Mesothelial cell of epicardium (in vitro differentiated cells): ENCODE results near the gene ZNF710. TPM values are rescaled to one million over a fixed set of nuclear protein-coding genes. Genes with fewer than 3 reads are reported as not detected.
"Not testable (repeated sequence)": the region's sequence is repeated elsewhere in the genome, so short reads cannot be mapped to it uniquely, and the experiment has no call there.

Experiments used
- DNase-seq, 2 experiments: peaks; one replicate each; pipeline ENCODE4 v3.0.0; 2021; ENCODE audit warnings: low spot score in 2 of 2; ENCODE audit not compliant: unreplicated experiment in 2 of 2
- H3K27ac Mint-ChIP-seq: 2 replicates; pipeline ENCODE4 v1.8.0; 2021; ENCODE audit warnings: mixed read lengths
- H3K27me3 Mint-ChIP-seq: 2 replicates; pipeline ENCODE4 v1.8.0; 2021; ENCODE audit warnings: low read depth, mixed read lengths
- H3K36me3 Mint-ChIP-seq: 2 replicates; pipeline ENCODE4 v1.8.0; 2021; ENCODE audit warnings: mixed read lengths
- H3K4me1 Mint-ChIP-seq: 2 replicates; pipeline ENCODE4 v1.8.0; 2021; ENCODE audit warnings: mixed read lengths
- H3K4me3 Mint-ChIP-seq: 2 replicates; pipeline ENCODE4 v1.8.0; 2021; ENCODE audit warnings: mild to moderate bottlenecking, moderate library complexity, mixed read lengths
- H3K9me3 Mint-ChIP-seq: 2 replicates; pipeline ENCODE4 v1.8.0; 2021; ENCODE audit warnings: mixed read lengths
- CTCF ChIP-seq: fragments of 200-600 bp; sonication (generic); IDR thresholded peaks from one replicate; pipeline ENCODE4 v1.5.0; 2021; ENCODE audit warnings: antibody characterized with exemption; ENCODE audit not compliant: unreplicated experiment
- total RNA-seq: library from RNA; stranded (reverse); gene quantifications from 3 replicates; pipeline ENCODE4 v1.2.1, GENCODE V29; 2021

ZNF710 gene
- total RNA-seq, 1 donor from 2014 or later: 30.4 TPM

- no peaks in the 10 kb centered on the region for H3K36me3 Mint-ChIP-seq
- peak within 1 kb of the TSS; percentile 85 for H3K4me3 Mint-ChIP-seq
- peaks cover 64% of the 10 kb centered on the region for H3K4me1 Mint-ChIP-seq
- no peaks in the 10 kb centered on the region for H3K9me3 Mint-ChIP-seq
- TF ChIP-seq CTCF: no peak
- DNase-seq: peak; percentile 74 to 85
- H3K27me3 Mint-ChIP-seq: no peaks in the 10 kb centered on the region
- peak within 1 kb of the TSS; percentile 94 for H3K27ac Mint-ChIP-seq
These were observed 101.1 kb downstream of the ZNF710 start, which contains the start of gene IDH2 for GRCh38 chr15:90101969-90102890. Gene IDH2, minus strand, starts transcription at chr15:90102468. Its CDS starts 78 bp downstream, at chr15:90102390.

- no peak for DNase-seq
- H3K36me3 Mint-ChIP-seq: no peaks in the 10 kb centered on the region
- H3K27me3 Mint-ChIP-seq: no peaks in the 10 kb centered on the region
These were observed 102.7 kb downstream of the ZNF710 start for GRCh38 chr15:90103701-90104329.

GRCh38 chr15:90104551-90104950 is 103.4 kb downstream of the ZNF710 start:
- H3K36me3 Mint-ChIP-seq: no peaks in the 10 kb centered on the region
- no peak for DNase-seq
- no peak overlapping the region for H3K27ac Mint-ChIP-seq
- no peaks in the 10 kb centered on the region for H3K27me3 Mint-ChIP-seq
- H3K4me3 Mint-ChIP-seq: no peak overlapping the region
- H3K9me3 Mint-ChIP-seq: no peaks in the 10 kb centered on the region
- H3K4me1 Mint-ChIP-seq: peaks cover 43% of the 10 kb centered on the region
- TF ChIP-seq CTCF: no peak

More at GRCh38 chr15:90103701-90104329, 102.7 kb downstream of the ZNF710 start:
- H3K4me1 Mint-ChIP-seq: peaks cover 50% of the 10 kb centered on the region
- no peak overlapping the region for H3K27ac Mint-ChIP-seq
- no peak for TF ChIP-seq CTCF
- peak overlapping the region; percentile 76 for H3K4me3 Mint-ChIP-seq
- no peaks in the 10 kb centered on the region for H3K9me3 Mint-ChIP-seq

GRCh38 chr15:90105521-90105920 is 104.4 kb downstream of the ZNF710 start:
- no peak for TF ChIP-seq CTCF
- Mint-ChIP-seq H3K27me3 (no peaks in the 10 kb centered on the region), H3K4me1 (peaks cover 33% of the 10 kb centered on the region), H3K4me3 (no peak overlapping the region), H3K9me3 (no peaks in the 10 kb centered on the region), H3K27ac (no peak overlapping the region), H3K36me3 (no peaks in the 10 kb centered on the region)
- DNase-seq: no peak

GRCh38 chr15:90106522-90107117 is 105.5 kb downstream of the ZNF710 start:
- DNase-seq: no peak
- peaks cover 22% of the 10 kb centered on the region for H3K4me1 Mint-ChIP-seq
- H3K27ac Mint-ChIP-seq: peak overlapping the region; percentile 25
- no peaks in the 10 kb centered on the region for H3K27me3 Mint-ChIP-seq
- H3K9me3 Mint-ChIP-seq: no peaks in the 10 kb centered on the region
- TF ChIP-seq CTCF: no peak
- H3K4me3 Mint-ChIP-seq: no peak overlapping the region
- no peaks in the 10 kb centered on the region for H3K36me3 Mint-ChIP-seq

- DNase-seq, H3K4me3 Mint-ChIP-seq, H3K27ac Mint-ChIP-seq, H3K9me3 Mint-ChIP-seq, H3K36me3 Mint-ChIP-seq, H3K27me3 Mint-ChIP-seq: not testable (repeated sequence)
- peaks cover 19% of the 10 kb centered on the region for H3K4me1 Mint-ChIP-seq
These were observed 106.9 kb downstream of the ZNF710 start for GRCh38 chr15:90108038-90108437.

GRCh38 chr15:90109163-90109751 is 108.1 kb downstream of the ZNF710 start:
- H3K4me1 Mint-ChIP-seq: peaks cover 15% of the 10 kb centered on the region
- H3K4me3 Mint-ChIP-seq, H3K9me3 Mint-ChIP-seq, DNase-seq, H3K27me3 Mint-ChIP-seq, H3K36me3 Mint-ChIP-seq, H3K27ac Mint-ChIP-seq: not testable (repeated sequence)
